GM12878 (cell line): ENCODE results near the gene MEN1. TPM values are rescaled to one million over a fixed set of nuclear protein-coding genes. Genes with fewer than 3 reads are reported as not detected.
A peak's percentile ranks its signal among the peaks of the same experiment; 100 is the strongest.

Source experiments
- ATAC-seq: fragments of 200-7000 bp; cut with Tn5 transposase; 3 replicates; pipeline ENCODE4 v1.9.1; 2020; ENCODE audit warnings: mild to moderate bottlenecking, moderate library complexity
- BruUV-seq: library from RNA; stranded (reverse); fragments of 400-500 nt; replicated peaks from 2 replicates; lab custom pipeline; 2021; lab: Mats Ljungman, UMichigan
- CTCF ChIA-PET: fragments of 300-600 bp; sonication (Branson Sonifier 250); formaldehyde crosslinking; extraction: SDS; loops from one replicate; lab custom pipeline; 2021; ENCODE audit warnings: inconsistent platforms; lab: Yijun Ruan, JAX
- POLR2A ChIA-PET: fragments of 350-600 bp; formaldehyde crosslinking; extraction: SDS; loops from one replicate; lab custom pipeline; 2021; ENCODE audit warnings: inconsistent platforms; lab: Charles Lee
- RAD21 ChIA-PET: fragments of 300-600 bp; sonication (Branson Sonifier 250); formaldehyde crosslinking; loops from one replicate; lab custom pipeline; 2023; ENCODE audit warnings: antibody characterized with exemption; ENCODE audit not compliant: unreplicated experiment; lab: Charles Lee
- SMC1A ChIA-PET: fragments of 300-600 bp; sonication (Branson Sonifier 250); formaldehyde crosslinking; loops from one replicate; lab custom pipeline; 2023; ENCODE audit not compliant: unreplicated experiment, uncharacterized antibody; lab: Charles Lee
- DNase-seq: peaks from one replicate; pipeline ENCODE4 v3.0.0-alpha.2; 2011; ENCODE audit warnings: low read depth, low spot score
- FAIRE-seq: peaks from 3 replicates; lab custom pipeline; 2011; peaks lifted over from hg19 to GRCh38; lab: Jason Lieb, UNC
- H2AFZ ChIP-seq: 2 replicates; pipeline ENCODE4 v1.6.0; 2011; ENCODE audit warnings: low read depth, low read length, control low read depth; ENCODE audit not compliant: control insufficient read depth
- H3K27ac ChIP-seq: 2 replicates; pipeline ENCODE4 v1.5.1; 2011; ENCODE audit warnings: control low read depth; ENCODE audit not compliant: control insufficient read depth, insufficient read depth
- H3K27me3 ChIP-seq, 2 experiments: replicated peaks in 1 of 2; 2 replicates each; pipeline versions ENCODE4 v1.6.0 to v1.6.1; 2011; ENCODE audit warnings: low read length in 1 of 2; ENCODE audit not compliant: control insufficient read depth in 2 of 2, insufficient read depth in 2 of 2
- H3K36me3 ChIP-seq, 2 experiments: 2 replicates each; pipeline ENCODE4 v1.5.1; 2011; ENCODE audit warnings: low read length in 1 of 2; ENCODE audit not compliant: control insufficient read depth in 2 of 2, insufficient read depth in 2 of 2
- H3K4me1 ChIP-seq: 2 replicates; pipeline ENCODE4 v1.6.1; 2011; ENCODE audit warnings: mild to moderate bottlenecking, low read length, moderate library complexity, mixed read lengths; ENCODE audit not compliant: control insufficient read depth, insufficient read depth
- H3K4me2 ChIP-seq: 2 replicates; pipeline ENCODE4 v1.6.0; 2011; ENCODE audit warnings: control low read depth; ENCODE audit not compliant: control insufficient read depth, insufficient read depth
- H3K4me3 ChIP-seq: fragments of 200-600 bp; sonication (generic); 2 replicates; pipeline ENCODE4 v1.5.1; 2016
- H3K79me2 ChIP-seq: 2 replicates; pipeline ENCODE4 v1.6.0; 2011; ENCODE audit warnings: low read length; ENCODE audit not compliant: control insufficient read depth, insufficient read depth
- H3K9ac ChIP-seq: 2 replicates; pipeline ENCODE4 v1.8.0; 2011; ENCODE audit warnings: low read length, control low read depth, mixed read lengths; ENCODE audit not compliant: control insufficient read depth, insufficient read depth
- H3K9me3 ChIP-seq: replicated peaks from 3 replicates; pipeline ENCODE4 v1.5.1; 2011; ENCODE audit warnings: mild to moderate bottlenecking, low read length; ENCODE audit not compliant: control insufficient read depth, insufficient read depth
- H4K20me1 ChIP-seq: 2 replicates; pipeline ENCODE4 v1.6.0; 2011; ENCODE audit not compliant: control insufficient read depth, insufficient read depth
- BHLHE40 ChIP-seq, 2 experiments: fragments of 450-650 bp in 1 of 2; IDR thresholded peaks; 2 replicates each; pipeline ENCODE4 v1.6.1; 2011 to 2017; ENCODE audit warnings: low read depth in 2 of 2, borderline replicate concordance in 1 of 2, improper control_type of control experiment in 1 of 2, low read length in 1 of 2, mild to moderate bottlenecking in 1 of 2
- CBFB ChIP-seq: IDR thresholded peaks from 2 replicates; pipeline ENCODE4 v1.6.1; 2016; ENCODE audit warnings: antibody characterized with exemption, low read depth
- DPF2 ChIP-seq: fragments of 450-650 bp; IDR thresholded peaks from 2 replicates; pipeline ENCODE4 v1.6.1; 2017; ENCODE audit warnings: mild to moderate bottlenecking
- E2F8 ChIP-seq: fragments of 450-650 bp; IDR thresholded peaks from 2 replicates; pipeline ENCODE4 v1.6.1; 2018; ENCODE audit warnings: mild to moderate bottlenecking, low read depth, moderate library complexity; ENCODE audit not compliant: partially characterized antibody
- EGR1 ChIP-seq, 2 experiments: IDR thresholded peaks; 1 replicate in 1 of 2; 2 replicates in 1 of 2; pipeline ENCODE4 v1.6.1; 2011 to 2012; ENCODE audit warnings: low read depth in 2 of 2, low read length in 2 of 2, borderline replicate concordance in 1 of 2, mild to moderate bottlenecking in 1 of 2, moderate library complexity in 1 of 2
- GATAD2B ChIP-seq: fragments of 450-650 bp; conservative IDR thresholded peaks from 2 replicates; pipeline ENCODE4 v1.6.1; 2017; ENCODE audit warnings: low read depth, mild to moderate bottlenecking, moderate library complexity
- IKZF2 ChIP-seq, 2 experiments: fragments of 450-650 bp; IDR thresholded peaks; 2 replicates each; pipeline ENCODE4 v1.6.1; 2017; ENCODE audit warnings: mild to moderate bottlenecking in 2 of 2, moderate library complexity in 2 of 2
- MXI1 ChIP-seq: fragments of 150-350 bp; IDR thresholded peaks from 2 replicates; pipeline ENCODE4 v1.6.1; 2011; ENCODE audit warnings: low read depth, mild to moderate bottlenecking, inconsistent platforms, low read length, improper control_type of control experiment
- NKRF ChIP-seq: fragments of 450-650 bp; conservative IDR thresholded peaks from 2 replicates; pipeline ENCODE4 v1.6.1; 2017; ENCODE audit warnings: mild to moderate bottlenecking, moderate library complexity
- NR2F1 ChIP-seq: fragments of 450-650 bp; conservative IDR thresholded peaks from 2 replicates; pipeline ENCODE4 v1.6.1; 2017; ENCODE audit warnings: mild to moderate bottlenecking
- POLR2A ChIP-seq: IDR thresholded peaks from 2 replicates; pipeline ENCODE4 v1.6.1; 2011; ENCODE audit warnings: low read depth, mild to moderate bottlenecking, low read length
- POLR2AphosphoS2 ChIP-seq: IDR thresholded peaks from 2 replicates; pipeline ENCODE4 v1.6.1; 2011; ENCODE audit warnings: low read depth, mild to moderate bottlenecking, low read length, improper control_type of control experiment, moderate library complexity
- RAD51 ChIP-seq: fragments of 450-650 bp; IDR thresholded peaks from 2 replicates; pipeline ENCODE4 v1.6.1; 2016; ENCODE audit warnings: moderate library complexity, mild to moderate bottlenecking, inconsistent platforms
- RUNX3 ChIP-seq: IDR thresholded peaks from 2 replicates; pipeline ENCODE4 v1.6.1; 2012; ENCODE audit warnings: low read length, inconsistent platforms
- SMARCA5 ChIP-seq: fragments of 450-650 bp; IDR thresholded peaks from 2 replicates; pipeline ENCODE4 v1.6.1; 2017; ENCODE audit warnings: mild to moderate bottlenecking
- SPI1 ChIP-seq: IDR thresholded peaks from 2 replicates; pipeline ENCODE4 v1.6.1; 2011; ENCODE audit warnings: low read depth, mild to moderate bottlenecking, low read length, moderate library complexity, borderline replicate concordance; ENCODE audit not compliant: insufficient read depth
- SUZ12 ChIP-seq: fragments of 200-600 bp; sonication (generic); IDR thresholded peaks from one replicate; pipeline ENCODE4 v1.6.1; 2018; ENCODE audit warnings: antibody characterized with exemption, mild to moderate bottlenecking; ENCODE audit not compliant: unreplicated experiment
- TAF1 ChIP-seq: IDR thresholded peaks from 2 replicates; pipeline ENCODE4 v1.6.1; 2011; ENCODE audit warnings: mild to moderate bottlenecking, low read depth, low read length, borderline replicate concordance
- WGBS: methylation state at CpG from one replicate; pipeline ENCODE4 v1.1.6; 2016; ENCODE audit warnings: low lambda C conversion rate; ENCODE audit not compliant: insufficient replicate concordance, insufficient coverage; ENCODE audit errors: missing lambda C conversion rate; 5-methylcytosine and 5-hydroxymethylcytosine counted together
- in situ Hi-C: fragments of 300-500 bp; cut with MboI; formaldehyde crosslinking; loops from 9 replicates; pipeline ENCODE4 v1.14.3; 2018; ENCODE audit warnings: mixed read lengths
- intact Hi-C: fragments of 100-400 bp; cut with micrococcal nuclease; formaldehyde crosslinking; loops from one replicate; pipeline ENCODE4 v1.14.2; 2022; ENCODE audit not compliant: unreplicated experiment
- polyA plus RNA-seq, 11 experiments: library from polyadenylated mRNA; depleted of rRNA in 4 of 11; unstranded in 6 of 11; stranded (reverse) in 5 of 11; fragments of >200 nt; fragmentation: Nextera tagmentation in 4 of 11; fragmentation: Illumina TruSeq in 1 of 11; extraction: Ambion mirVana in 4 of 11; extraction: Trizol in 1 of 11; gene quantifications; 1 replicate in 1 of 11; 2 replicates in 10 of 11; pipeline versions ENCODE4 v1.2.1 to v1.2.3, GENCODE V29; 2011 to 2016; ENCODE audit warnings: inconsistent platforms in 2 of 11, missing spikeins in 2 of 11, low read depth in 1 of 11
- total RNA-seq, 4 experiments: library from RNA; depleted of rRNA in 3 of 4; stranded (reverse); fragments of >200 nt in 3 of 4; fragmentation: Illumina TruSeq in 1 of 4; extraction: Trizol in 1 of 4; gene quantifications; 2 replicates each; pipeline versions ENCODE4 v1.2.1 to v1.2.3, GENCODE V29; 2013 to 2021

Gene MEN1
- total and polyA plus RNA-seq, 10 of the 15 experiments (the other 5 are each of a cell fraction or from before 2014, with no cell fraction given), result 2.5 to 39.7 (median 20.7) TPM

DNA sequence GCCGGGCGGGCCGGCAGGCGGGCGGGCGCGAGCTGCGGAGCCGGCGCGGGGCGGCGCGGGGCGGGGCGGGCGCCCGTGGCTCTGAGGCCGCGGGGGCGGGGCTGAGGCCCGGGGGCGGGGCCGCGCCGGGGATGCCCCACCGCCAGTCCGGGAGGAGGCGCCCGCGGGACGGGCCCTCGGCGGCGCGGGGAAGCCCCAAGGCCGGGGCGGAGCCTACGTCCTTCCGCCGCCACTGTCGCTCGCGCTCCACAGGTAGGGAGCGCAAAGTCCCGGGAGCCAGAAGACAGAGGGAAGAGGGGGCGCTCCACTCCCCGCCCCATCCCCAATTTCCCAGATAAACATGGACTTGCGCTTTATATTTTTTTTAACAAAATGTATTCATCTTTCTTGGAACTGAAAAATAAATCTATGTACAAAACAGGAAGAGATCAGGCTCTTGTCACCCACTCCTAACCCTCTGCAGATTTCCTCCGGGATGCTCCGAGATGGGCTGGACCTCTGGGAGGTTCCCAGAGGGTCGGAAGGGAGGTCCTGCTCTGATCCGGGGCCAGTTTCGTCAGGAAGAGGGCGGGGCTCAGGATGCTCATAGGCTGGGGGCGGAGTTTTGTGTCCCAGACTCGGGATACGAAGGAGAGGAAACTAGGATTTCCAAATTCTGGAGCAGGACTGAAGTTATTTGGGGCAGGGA is 7.0 kb downstream of the MEN1 start, which contains the start of gene MAP4K2:
Gene MAP4K2, minus strand, starts transcription at position 57 of the 688 bp plus-strand sequence. CDS start 65 bp downstream, outside the sequence.
- DNase-seq (peak; percentile 3), ATAC-seq (peak; percentile 73), FAIRE-seq (peak; percentile 13)
- peak within 1 kb of the TSS; percentile 93 for H3K9ac ChIP-seq
- SMC1A ChIA-PET, result interaction anchor here (1.0 to 1.5 kb wide), 3 partner anchors 8 to 318 kb away, joined by 4 read pairs; partner anchors contain the start of genes FAU, MEN1 and MRPL49
- no peaks in the 10 kb centered on the region for H4K20me1 ChIP-seq
- in situ Hi-C loops, result no loop called here
- H3K36me3 ChIP-seq, result peaks cover 5 to 6% of the 10 kb centered on the region in 2 experiments; a peak in 3 of 4 replicates
- WGBS, result 2% methylated on average over 32 of the region's 58 CpGs
- peak within 1 kb of the TSS; percentile 92 for H3K27ac ChIP-seq
- H3K4me3 ChIP-seq, result peak within 1 kb of the TSS; percentile 87
- RAD21 ChIA-PET, result interaction anchor here (1.5 to 2.8 kb wide), 3 partner anchors 19 to 115 kb away, joined by 3 to 12 read pairs (median 5); partner anchors contain the start of gene SF1
- H3K9me3 ChIP-seq, result no peaks in the 10 kb centered on the region
- H3K79me2 ChIP-seq, result peaks cover 30% of the 10 kb centered on the region
- H3K27me3 ChIP-seq, result no peaks in the 10 kb centered on the region
- peak within 1 kb of the TSS; percentile 63 for H2AFZ ChIP-seq
- peaks cover 37% of the 10 kb centered on the region for H3K4me1 ChIP-seq
- CTCF ChIA-PET, result interaction anchor here (0.7 to 5.8 kb wide), 5 partner anchors 16 to 486 kb away, joined by 3 to 41 read pairs (median 4); partner anchors contain the start of genes PRDX5 and TRMT112
- no TSS peak for BruUV-seq
- intact Hi-C loops, result no loop called here
- H3K4me2 ChIP-seq, result peak within 1 kb of the TSS; percentile 97
- POLR2A ChIA-PET, result interaction anchor here (0.6 to 5.4 kb wide), 4 partner anchors 24 to 117 kb away, joined by 3 to 33 read pairs (median 3); partner anchors contain the start of gene SF1
- TF ChIP-seq SPI1 (no peak), MXI1 (0 out of 2 replicates have a peak, but pooled peaks have one; percentile 33), GATAD2B (peak; percentile 42; the same call in 1 of the 2 replicates), RUNX3 (no peak), POLR2A (peak; percentile 71), CBFB (no peak), RAD51 (no peak), E2F8 (peak; percentile 33), SUZ12 (no peak), EGR1 (IDR thresholded peaks at IDR 0.05; ENCODE audit: borderline replicate concordance in 1 of 2, low read depth in 2 of 2, low read length in 2 of 2) (0 out of 3 replicates have a peak, but pooled peaks of 1 of the 2 experiments have one; percentile 49), POLR2AphosphoS2 (0 out of 2 replicates have a peak, but pooled peaks have one; percentile 33), NKRF (peak; percentile 54; the same call in 1 of the 2 replicates), DPF2 (peak; percentile 54), TAF1 (peak; percentile 17; the same call in 1 of the 2 replicates), BHLHE40 (IDR thresholded peaks at IDR 0.05; ENCODE audit: borderline replicate concordance in 1 of 2, low read depth in 2 of 2, low read length in 1 of 2) (peak in 1 of 2 experiments; percentile 21; a peak in 1 of 4 replicates), IKZF2 (IDR thresholded peaks at IDR 0.05) (peak; percentile 73 to 75; a peak in 3 of 4 replicates), SMARCA5 (peak; percentile 70; the same call in 1 of the 2 replicates), NR2F1 (0 out of 2 replicates have a peak, but pooled peaks have one; percentile 34)
